Activated naive CD8-positive, alpha-beta T cell treated with anti-CD3 and anti-CD28 coated beads for 36 hours (primary cell): ENCODE data around the gene CTNNBIP1. TPM values are rescaled to one million over a fixed set of nuclear protein-coding genes. Genes with fewer than 3 reads are reported as not detected.
A peak's percentile ranks its signal among the peaks of the same experiment; 100 is the strongest.

ENCODE experiments used
- DNase-seq: peaks from one replicate; pipeline ENCODE4 v3.0.0; 2021
- H3K27ac Mint-ChIP-seq: one replicate; pipeline ENCODE4 v1.8.0; 2022; ENCODE audit warnings: mild to moderate bottlenecking, moderate library complexity, mixed read lengths
- H3K27me3 Mint-ChIP-seq: one replicate; pipeline ENCODE4 v1.8.0; 2022; ENCODE audit warnings: mild to moderate bottlenecking, mixed read lengths
- H3K36me3 Mint-ChIP-seq: one replicate; pipeline ENCODE4 v1.8.0; 2021; ENCODE audit warnings: mild to moderate bottlenecking, mixed read lengths
- H3K4me1 Mint-ChIP-seq: one replicate; pipeline ENCODE4 v1.8.0; 2021; ENCODE audit warnings: mixed read lengths
- H3K4me3 Mint-ChIP-seq: one replicate; pipeline ENCODE4 v1.8.0; 2022; ENCODE audit warnings: mild to moderate bottlenecking, moderate library complexity, mixed read lengths
- H3K9me3 Mint-ChIP-seq: one replicate; pipeline ENCODE4 v1.8.0; 2022; ENCODE audit warnings: mixed read lengths
- total RNA-seq, 2 experiments: library from RNA; stranded (reverse); gene quantifications; one replicate each; pipeline ENCODE4 v1.2.3, GENCODE V29; 2021

Gene CTNNBIP1
- total RNA-seq, 2 experiments from 2014 or later = 8.0 to 8.6 TPM

DNA sequence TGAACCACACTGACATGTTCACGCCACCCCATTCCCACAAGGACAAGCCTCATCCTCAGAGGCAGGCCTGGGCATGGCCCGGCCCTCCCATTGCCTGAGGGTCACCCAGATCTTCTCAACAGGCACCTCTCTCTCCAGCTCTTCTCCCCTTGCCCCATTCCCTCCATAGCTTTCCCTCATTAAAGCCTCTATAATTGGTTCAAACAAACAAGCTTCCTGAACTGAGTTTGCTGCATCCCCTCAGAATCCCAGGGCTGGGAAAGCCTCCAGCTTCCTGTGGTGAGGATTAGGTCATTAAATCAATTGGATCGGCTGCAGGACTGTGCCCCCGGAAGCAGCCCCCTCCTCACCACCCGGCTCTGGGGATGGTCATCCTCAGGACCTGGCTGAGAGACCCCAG lies 18.9 kb downstream of the CTNNBIP1 start:
- Mint-ChIP-seq H3K27ac (no peak overlapping the region), H3K4me3 (no peak overlapping the region), H3K9me3 (no peaks in the 10 kb centered on the region), H3K4me1 (peaks cover 11% of the 10 kb centered on the region), H3K36me3 (no peaks in the 10 kb centered on the region), H3K27me3 (no peaks in the 10 kb centered on the region)
- no peak for DNase-seq

DNA sequence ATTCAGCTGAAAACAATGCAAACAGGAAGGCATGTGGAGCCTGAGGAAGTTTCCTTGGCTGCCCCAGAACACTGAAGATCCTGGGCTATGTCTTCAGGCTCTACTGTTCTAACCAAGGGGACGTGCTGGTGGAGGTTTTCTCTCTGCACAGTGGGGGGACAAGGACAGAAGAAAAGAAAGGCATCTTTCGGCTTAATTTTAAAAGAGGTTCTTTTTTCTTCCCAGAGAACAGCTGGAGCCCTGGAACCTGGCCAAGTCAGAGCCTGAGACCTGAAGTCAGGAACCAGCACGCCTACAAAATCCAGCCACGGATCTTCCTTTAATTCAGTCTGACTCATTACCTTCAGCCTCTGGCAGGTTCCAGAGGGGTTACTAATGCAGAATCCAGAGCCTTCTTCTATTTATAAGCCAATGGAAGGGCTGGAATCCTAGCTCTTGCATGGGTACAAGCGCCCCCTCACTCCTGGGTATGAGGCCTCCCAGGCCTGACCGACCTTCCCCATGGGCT lies 19.8 kb downstream of the CTNNBIP1 start:
- H3K4me3 Mint-ChIP-seq = no peak overlapping the region
- no peaks in the 10 kb centered on the region for H3K9me3 Mint-ChIP-seq
- H3K27me3 Mint-ChIP-seq = no peaks in the 10 kb centered on the region
- DNase-seq = no peak
- no peak overlapping the region for H3K27ac Mint-ChIP-seq
- H3K36me3 Mint-ChIP-seq = no peaks in the 10 kb centered on the region
- peaks cover 11% of the 10 kb centered on the region for H3K4me1 Mint-ChIP-seq

DNA sequence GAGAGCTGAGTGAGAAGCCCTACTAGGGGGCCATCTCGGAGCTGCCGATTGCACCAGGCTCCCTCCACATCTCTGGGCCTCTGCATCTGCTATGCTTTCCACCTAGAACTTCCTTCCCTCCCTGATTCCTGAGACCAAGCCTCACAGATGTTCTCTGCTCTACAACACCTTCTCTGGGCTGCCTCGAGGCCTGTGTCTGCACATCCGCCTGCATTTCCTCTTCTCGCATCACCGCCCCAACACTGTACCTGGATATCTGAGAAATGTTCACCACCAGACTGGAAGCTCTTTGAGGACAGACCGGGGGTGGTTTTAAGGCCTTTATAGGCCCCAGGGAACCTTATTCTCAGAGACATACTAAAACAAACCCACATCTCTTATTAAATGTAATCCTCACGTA lies 20.7 kb downstream of the CTNNBIP1 start:
- DNase-seq = no peak
- H3K36me3 Mint-ChIP-seq = no peaks in the 10 kb centered on the region
- no peaks in the 10 kb centered on the region for H3K9me3 Mint-ChIP-seq
- H3K4me1 Mint-ChIP-seq = peaks cover 11% of the 10 kb centered on the region
- no peak overlapping the region for H3K27ac Mint-ChIP-seq
- no peak overlapping the region for H3K4me3 Mint-ChIP-seq
- H3K27me3 Mint-ChIP-seq = no peaks in the 10 kb centered on the region

DNA sequence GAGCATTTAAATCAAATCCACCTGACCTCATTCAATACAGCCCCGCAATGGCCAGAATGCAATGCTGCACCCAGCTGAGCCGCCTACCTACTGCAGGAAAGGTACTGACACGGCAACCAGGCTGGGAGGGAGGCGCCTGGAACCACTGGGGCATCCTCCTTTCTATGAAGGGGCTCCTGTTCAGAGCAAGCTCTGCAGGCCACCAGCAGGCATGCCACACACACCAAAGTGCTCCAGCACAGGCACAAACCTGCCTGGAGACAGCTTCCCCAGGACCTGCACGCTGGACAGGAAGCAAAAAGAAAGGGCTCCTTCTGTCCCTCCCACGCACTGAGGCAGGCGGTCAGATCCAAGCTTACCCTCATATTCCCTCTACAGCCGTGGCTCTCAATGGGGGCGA lies 21.2 kb downstream of the CTNNBIP1 start:
- no peaks in the 10 kb centered on the region for H3K9me3 Mint-ChIP-seq
- H3K36me3 Mint-ChIP-seq = no peaks in the 10 kb centered on the region

DNA sequence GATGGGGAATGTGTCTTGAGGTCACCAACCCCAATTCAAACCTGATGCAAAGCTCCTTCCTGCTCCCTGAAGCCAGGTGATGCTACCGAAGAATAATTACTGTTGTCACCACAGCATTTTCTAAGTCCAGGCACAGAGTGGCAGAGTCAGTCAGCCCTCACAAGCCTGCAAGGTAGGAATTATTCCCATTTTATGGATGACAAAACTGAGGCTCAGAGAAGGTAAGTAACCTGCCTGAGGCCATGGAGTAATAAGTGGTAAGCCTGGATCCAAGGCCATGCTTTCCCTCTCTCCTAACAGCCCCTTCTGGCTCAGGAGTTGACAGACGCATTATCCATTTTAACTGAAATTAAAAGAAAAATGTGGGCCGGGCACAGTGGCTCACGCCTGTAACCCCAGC lies 23.0 kb downstream of the CTNNBIP1 start:
- H3K9me3 Mint-ChIP-seq = no peaks in the 10 kb centered on the region
- no peak for DNase-seq
- H3K27me3 Mint-ChIP-seq = no peaks in the 10 kb centered on the region
- no peak overlapping the region for H3K4me3 Mint-ChIP-seq
- peaks cover 11% of the 10 kb centered on the region for H3K4me1 Mint-ChIP-seq
- H3K36me3 Mint-ChIP-seq = no peaks in the 10 kb centered on the region
- H3K27ac Mint-ChIP-seq = no peak overlapping the region

More for the DNA sequence above, 21.2 kb downstream of the CTNNBIP1 start:
- DNase-seq = no peak
- Mint-ChIP-seq H3K4me1 (peaks cover 11% of the 10 kb centered on the region), H3K27ac (no peak overlapping the region), H3K4me3 (no peak overlapping the region), H3K27me3 (no peaks in the 10 kb centered on the region)

DNA sequence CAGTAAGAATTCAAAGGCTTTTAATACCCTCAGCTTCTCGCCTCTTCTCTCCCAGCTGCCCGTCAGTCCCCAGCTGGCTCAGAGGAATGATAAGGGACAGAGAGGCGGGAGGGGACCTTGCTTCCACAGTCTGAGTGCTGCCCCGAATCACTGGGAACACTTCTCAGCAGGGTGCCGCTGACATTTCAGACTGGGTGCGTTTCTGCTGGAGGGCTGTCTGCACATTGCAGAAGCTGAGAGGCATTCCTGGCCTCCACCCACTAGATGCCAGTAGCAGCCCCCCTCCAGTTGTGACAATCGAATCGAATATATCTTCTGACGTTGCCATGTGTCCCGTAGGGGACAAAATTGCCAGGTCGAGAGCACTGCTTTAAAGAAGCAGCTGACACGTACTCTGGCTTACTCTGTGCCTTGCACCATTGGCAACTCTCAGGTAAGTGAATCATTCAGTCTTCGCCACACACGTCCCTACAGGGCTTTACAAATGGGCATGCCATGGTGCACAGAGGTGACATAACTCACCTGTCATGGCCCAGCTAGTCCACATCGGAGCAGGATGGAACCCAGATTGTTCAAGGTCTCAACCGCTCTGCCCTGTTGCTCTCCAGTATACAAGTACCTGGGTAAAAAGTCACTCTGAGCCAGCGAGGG lies 23.9 kb downstream of the CTNNBIP1 start:
- no peak overlapping the region for H3K27ac Mint-ChIP-seq
- no peaks in the 10 kb centered on the region for H3K9me3 Mint-ChIP-seq
- H3K4me3 Mint-ChIP-seq = no peak overlapping the region
- no peaks in the 10 kb centered on the region for H3K36me3 Mint-ChIP-seq
- no peaks in the 10 kb centered on the region for H3K27me3 Mint-ChIP-seq
- DNase-seq = no peak
- peaks cover 16% of the 10 kb centered on the region for H3K4me1 Mint-ChIP-seq

DNA sequence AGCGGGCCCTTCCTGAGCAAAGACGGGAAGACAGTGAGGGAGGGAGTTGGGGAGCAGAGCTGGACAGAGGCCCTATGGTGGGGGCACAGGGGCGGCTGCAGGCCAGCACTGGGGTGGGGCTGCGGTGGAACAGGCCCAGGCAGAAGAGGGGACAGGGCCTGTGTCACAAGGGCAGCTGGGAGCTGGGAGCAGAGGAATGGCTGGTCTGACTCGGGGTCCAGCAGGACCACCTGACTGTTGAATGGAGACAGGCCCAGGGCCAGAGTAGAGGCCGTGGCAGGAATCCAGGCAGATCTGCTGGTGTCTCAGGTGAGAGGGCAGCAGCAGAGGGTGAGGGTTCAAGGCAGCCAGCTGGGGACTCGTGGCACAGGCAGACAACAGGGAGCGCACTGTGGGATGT lies 25.3 kb downstream of the CTNNBIP1 start:
- DNase-seq = no peak
- Mint-ChIP-seq H3K9me3 (no peaks in the 10 kb centered on the region), H3K27ac (no peak overlapping the region), H3K4me1 (peaks cover 16% of the 10 kb centered on the region), H3K27me3 (no peaks in the 10 kb centered on the region), H3K36me3 (no peaks in the 10 kb centered on the region), H3K4me3 (no peak overlapping the region)

DNA sequence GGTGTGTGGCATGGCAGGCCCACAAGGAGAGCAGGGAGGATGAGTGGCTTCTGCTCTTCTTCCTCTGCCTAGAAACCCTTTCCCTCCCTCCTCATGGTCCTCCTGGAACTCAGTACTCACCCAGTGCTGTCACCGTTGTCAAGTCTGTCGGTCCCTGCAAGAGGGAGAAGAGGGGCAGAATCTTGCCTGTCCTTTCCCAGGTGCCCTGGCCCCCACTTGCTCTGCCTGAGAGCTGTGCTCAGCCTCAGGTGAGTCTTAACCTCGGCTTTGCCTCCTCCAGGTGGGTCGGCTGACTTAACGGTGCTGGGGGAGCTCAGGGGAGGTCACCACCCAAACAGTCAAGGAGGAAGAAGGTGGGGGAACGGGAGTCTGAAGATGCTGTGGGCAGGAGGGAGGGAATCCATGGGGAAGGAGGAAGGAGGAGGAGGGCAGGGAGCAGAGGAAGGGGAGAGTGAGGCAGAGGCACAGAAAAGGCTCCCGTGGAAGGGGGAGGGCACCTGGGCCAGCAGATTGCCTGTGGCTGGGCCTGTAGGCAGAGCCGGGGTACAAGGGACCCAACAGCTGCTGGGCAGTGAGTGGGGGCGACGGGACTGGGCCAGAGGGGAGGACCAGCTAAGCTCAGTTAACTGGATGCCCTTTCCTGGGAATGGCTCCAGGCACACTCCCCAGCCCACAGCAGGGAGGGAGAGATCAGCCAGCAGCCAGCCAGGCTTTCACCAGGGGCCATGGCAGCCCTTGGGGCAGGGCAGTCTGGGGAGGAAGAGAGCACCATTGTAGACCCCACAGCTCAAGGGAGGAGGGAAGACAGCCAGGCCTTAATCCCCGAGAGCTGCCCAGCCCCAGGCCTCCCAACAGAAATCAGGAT lies 26.3 kb downstream of the CTNNBIP1 start:
- DNase-seq = no peak
- Mint-ChIP-seq H3K27ac (no peak overlapping the region), H3K36me3 (no peaks in the 10 kb centered on the region), H3K9me3 (no peaks in the 10 kb centered on the region), H3K27me3 (no peaks in the 10 kb centered on the region), H3K4me1 (peaks cover 16% of the 10 kb centered on the region), H3K4me3 (no peak overlapping the region)

DNA sequence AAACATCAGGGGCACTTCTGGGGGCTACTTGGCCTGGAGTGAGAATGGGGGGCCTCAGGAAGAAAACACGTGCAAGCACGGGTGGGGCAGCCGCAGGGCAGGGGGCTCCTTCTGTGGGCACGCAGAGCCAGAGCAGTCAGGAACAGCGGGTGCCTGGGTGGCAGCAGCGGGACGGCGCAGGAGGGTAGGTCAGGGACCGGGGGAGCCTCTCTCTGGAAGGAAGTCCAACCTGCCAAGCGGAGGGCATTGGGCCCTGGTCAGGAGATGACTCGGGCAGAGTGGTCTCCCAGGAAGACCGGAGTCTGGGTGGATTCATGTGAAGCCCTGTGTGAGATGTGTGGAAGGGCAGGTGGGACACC lies 27.1 kb downstream of the CTNNBIP1 start:
- Mint-ChIP-seq H3K27ac (no peak overlapping the region), H3K9me3 (no peaks in the 10 kb centered on the region), H3K4me3 (no peak overlapping the region), H3K27me3 (no peaks in the 10 kb centered on the region), H3K4me1 (peaks cover 16% of the 10 kb centered on the region), H3K36me3 (no peaks in the 10 kb centered on the region)
- DNase-seq = no peak

DNA sequence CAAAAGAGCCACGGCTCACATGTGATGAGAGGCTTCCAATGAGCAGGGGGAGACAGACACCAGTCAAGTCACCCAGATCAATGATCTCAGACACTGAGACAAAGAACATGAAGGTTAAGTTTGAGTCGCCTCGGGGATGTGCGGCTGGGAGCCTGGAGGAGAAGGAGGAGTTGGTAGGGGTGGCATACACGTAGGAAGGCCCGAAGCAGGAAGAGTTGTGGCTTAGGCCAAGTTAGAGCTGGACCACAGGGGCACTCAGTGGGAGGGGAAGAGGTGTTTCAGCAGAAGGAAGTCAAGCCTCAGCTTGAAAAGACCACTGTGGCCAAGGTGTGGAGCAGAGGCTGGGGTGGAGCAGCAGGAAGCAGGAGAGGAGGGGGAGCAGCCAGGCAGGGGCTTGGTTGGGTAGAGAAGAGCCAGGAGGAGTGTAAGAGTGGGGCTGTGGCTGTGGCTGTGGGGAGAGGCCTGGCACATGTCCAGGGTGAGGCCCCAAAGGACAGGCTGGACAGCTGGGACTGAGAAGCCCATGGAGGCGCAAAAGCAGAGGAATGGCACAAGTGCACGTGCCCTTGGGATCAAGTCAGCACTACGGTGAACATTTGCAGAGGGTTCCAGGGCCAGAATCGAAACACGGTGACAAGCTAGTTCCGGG lies 27.6 kb downstream of the CTNNBIP1 start:
- H3K4me3 Mint-ChIP-seq = peak overlapping the region; percentile 9
- H3K27ac Mint-ChIP-seq = peak overlapping the region; percentile 66
- no peaks in the 10 kb centered on the region for H3K36me3 Mint-ChIP-seq
- H3K4me1 Mint-ChIP-seq = peaks cover 16% of the 10 kb centered on the region
- peak; percentile 9 for DNase-seq
- H3K9me3 Mint-ChIP-seq = no peaks in the 10 kb centered on the region
- no peaks in the 10 kb centered on the region for H3K27me3 Mint-ChIP-seq

DNA sequence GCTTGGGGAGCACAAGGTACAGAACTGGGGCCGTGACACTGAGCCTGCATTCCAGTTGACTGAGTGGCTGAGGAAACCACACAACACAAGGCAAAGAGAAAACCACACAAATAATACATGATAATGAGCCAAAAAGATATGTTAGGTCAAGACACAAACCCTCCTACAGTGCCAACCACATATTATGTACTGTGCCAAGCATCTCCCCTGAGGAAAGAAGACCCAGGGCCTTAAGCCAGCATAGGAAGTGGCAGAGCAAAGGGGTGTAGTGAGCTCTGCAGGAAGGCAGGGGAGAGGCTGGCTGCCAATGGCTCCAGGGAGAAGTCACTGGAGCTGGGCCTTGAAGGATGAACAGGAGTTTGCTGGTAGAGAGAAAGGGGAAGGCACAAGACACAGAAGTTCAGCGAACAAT lies 28.2 kb downstream of the CTNNBIP1 start:
- Mint-ChIP-seq H3K27ac (peak overlapping the region; percentile 66), H3K27me3 (no peaks in the 10 kb centered on the region), H3K9me3 (no peaks in the 10 kb centered on the region), H3K4me1 (peaks cover 16% of the 10 kb centered on the region), H3K36me3 (no peaks in the 10 kb centered on the region), H3K4me3 (no peak overlapping the region)
- DNase-seq = no peak

DNA sequence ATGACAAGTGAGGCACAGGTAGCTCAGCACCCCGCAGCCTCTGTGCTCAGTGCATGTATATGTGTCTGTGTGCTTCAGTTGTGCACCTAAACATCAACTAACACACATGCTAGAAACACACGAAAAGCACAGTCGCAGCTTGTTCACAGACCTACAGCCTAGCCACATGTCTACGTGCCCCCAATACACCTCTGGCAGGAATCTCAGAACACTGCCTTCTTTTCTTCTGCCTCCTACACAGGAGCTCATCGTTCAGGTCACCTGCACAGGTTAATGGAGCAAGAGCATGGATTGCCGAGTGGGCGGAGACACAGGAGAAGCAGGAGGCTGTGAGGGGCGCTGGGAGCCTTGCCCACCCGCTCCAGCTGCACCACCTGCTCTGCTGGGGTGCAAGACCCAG lies 31.7 kb downstream of the CTNNBIP1 start:
- H3K27ac Mint-ChIP-seq = no peak overlapping the region
- no peaks in the 10 kb centered on the region for H3K36me3 Mint-ChIP-seq
- DNase-seq = no peak
- H3K4me1 Mint-ChIP-seq = peaks cover 19% of the 10 kb centered on the region
- H3K9me3 Mint-ChIP-seq = no peaks in the 10 kb centered on the region
- no peaks in the 10 kb centered on the region for H3K27me3 Mint-ChIP-seq
- no peak overlapping the region for H3K4me3 Mint-ChIP-seq

DNA sequence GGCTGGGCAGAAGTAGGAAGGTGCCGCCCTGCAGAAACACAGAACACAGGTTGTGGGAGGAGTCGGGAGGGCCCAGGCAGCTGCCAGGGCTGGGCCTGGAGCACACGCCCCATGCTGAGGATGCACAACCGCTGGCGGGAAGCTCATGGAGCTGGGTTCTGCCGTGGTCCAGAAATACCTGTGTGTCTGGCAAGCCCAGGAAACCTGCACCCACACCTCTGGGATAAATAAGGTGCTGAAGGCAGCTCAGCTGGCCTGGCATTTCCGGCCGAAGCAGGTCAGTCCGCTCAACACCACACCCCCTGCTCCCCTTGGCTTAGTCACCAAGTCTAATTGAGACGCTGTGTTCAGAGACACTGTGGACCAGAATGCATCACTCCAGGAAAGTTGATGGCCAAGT lies 32.1 kb downstream of the CTNNBIP1 start:
- Mint-ChIP-seq H3K4me1 (peaks cover 18% of the 10 kb centered on the region), H3K27ac (no peak overlapping the region), H3K27me3 (no peaks in the 10 kb centered on the region), H3K36me3 (no peaks in the 10 kb centered on the region), H3K9me3 (no peaks in the 10 kb centered on the region), H3K4me3 (no peak overlapping the region)
- no peak for DNase-seq

DNA sequence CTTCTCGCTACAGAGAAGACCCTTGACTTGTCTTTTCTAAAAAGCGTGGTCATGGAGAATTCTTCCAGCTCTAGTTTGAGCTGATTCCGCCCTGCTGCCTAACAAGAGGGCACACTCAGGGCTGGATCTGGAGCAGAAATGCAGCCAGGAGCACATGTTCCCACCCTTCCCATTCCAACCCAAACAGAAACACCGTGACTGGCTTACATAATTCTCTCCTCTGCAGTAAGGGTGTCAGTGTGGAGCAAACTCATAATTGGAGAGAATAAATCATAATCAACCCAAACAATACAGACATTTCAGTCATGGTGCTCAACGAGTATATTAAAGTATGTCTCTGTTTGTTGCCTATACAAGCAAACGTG lies 34.5 kb downstream of the CTNNBIP1 start:
- Mint-ChIP-seq H3K27ac (no peak overlapping the region), H3K4me3 (no peak overlapping the region), H3K4me1 (peaks cover 4% of the 10 kb centered on the region), H3K9me3 (no peaks in the 10 kb centered on the region), H3K27me3 (no peaks in the 10 kb centered on the region), H3K36me3 (no peaks in the 10 kb centered on the region)
- DNase-seq = no peak

DNA sequence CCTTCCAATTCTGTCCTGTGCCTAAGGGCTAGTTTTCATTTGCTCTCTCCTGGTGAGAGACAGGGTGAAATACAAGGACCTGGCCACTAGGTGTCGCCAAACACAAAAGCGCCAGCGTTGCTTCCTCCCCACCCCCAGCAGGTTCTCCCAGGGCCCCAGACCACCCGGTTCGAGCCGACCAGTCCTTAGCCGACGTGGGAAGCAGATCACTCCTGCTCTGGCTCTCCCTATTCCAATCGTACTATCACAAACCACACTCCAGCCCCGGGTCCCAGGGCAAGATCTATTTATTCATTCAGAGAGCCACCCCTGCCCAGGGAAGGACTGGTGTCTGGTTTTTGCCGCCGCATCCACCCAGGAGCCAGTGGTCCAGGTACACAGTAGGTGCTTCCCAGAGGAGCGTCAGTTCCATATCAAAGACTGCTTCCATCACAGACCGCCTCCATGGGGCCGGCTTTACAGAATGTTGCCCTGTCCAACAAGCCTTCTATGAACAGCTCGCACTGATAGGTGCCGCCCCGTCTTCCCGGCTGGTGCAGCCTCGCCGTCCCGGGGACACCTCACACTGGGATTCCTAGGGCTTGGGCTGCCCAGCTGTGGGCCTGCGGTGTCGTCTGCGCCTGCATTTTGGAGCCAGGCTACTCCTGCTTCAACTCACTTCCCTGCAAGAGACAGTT lies 35.0 kb downstream of the CTNNBIP1 start:
- DNase-seq = peak; percentile 69
- Mint-ChIP-seq H3K4me3 (no peak overlapping the region), H3K27me3 (no peaks in the 10 kb centered on the region), H3K36me3 (no peaks in the 10 kb centered on the region), H3K4me1 (peaks cover 4% of the 10 kb centered on the region), H3K9me3 (no peaks in the 10 kb centered on the region), H3K27ac (no peak overlapping the region)
